Lower leg skin (tissue), 4 donors: ENCODE results near the gene DENND1A. TPM values are rescaled to one million over a fixed set of nuclear protein-coding genes. Genes with fewer than 3 reads are reported as not detected.

ENCODE experiments used
- DNase-seq, 2 donors: peaks; one replicate each; pipeline ENCODE4 v3.0.0-alpha.2; 2019; ENCODE audit warnings: low spot score in 2 of 2
- H3K4me3 ChIP-seq: fragments of 200-600 bp; sonication (generic); 2 replicates; pipeline ENCODE4 v1.5.1; 2017; ENCODE audit warnings: mild to moderate bottlenecking, low read depth; ENCODE audit not compliant: poor library complexity, severe bottlenecking
- CTCF ChIP-seq, 3 donors: fragments of 450-650 bp; IDR thresholded peaks; one replicate each; pipeline ENCODE4 v1.5.1; 2016; ENCODE audit warnings: antibody characterized with exemption in 3 of 3, mild to moderate bottlenecking in 3 of 3, moderate library complexity in 2 of 3
- POLR2A ChIP-seq, 2 donors: fragments of 450-650 bp; IDR thresholded peaks; one replicate each; pipeline ENCODE4 v1.6.1; 2016 to 2017; ENCODE audit warnings: antibody characterized with exemption in 2 of 2, mild to moderate bottlenecking in 1 of 2, moderate library complexity in 1 of 2
- WGBS, 2 donors: methylation state at CpG; one replicate each; pipeline ENCODE4 v1.1.5; 2018; 5-methylcytosine and 5-hydroxymethylcytosine counted together
- intact Hi-C: fragments of 100-400 bp; cut with DNase I; formaldehyde crosslinking; loops from one replicate; pipeline ENCODE4 v1.15.0; 2023; ENCODE audit warnings: low total_unique reads
- total RNA-seq, 4 donors: library from RNA; depleted of rRNA; stranded (reverse); fragments of >200 nt; gene quantifications; one replicate each; pipeline ENCODE4 v1.1.0, GENCODE V29; 2016

DENND1A gene
- total RNA-seq, 4 donors from 2014 or later = 6.5 to 16.3 (median 12.3) TPM

GRCh38 chr9:123597048-123597447 is 332.9 kb downstream of the DENND1A start:
- no peak for TF ChIP-seq CTCF (IDR thresholded peaks at IDR 0.05)
- no peak for TF ChIP-seq POLR2A (IDR thresholded peaks at IDR 0.05)
- no peak overlapping the region for H3K4me3 ChIP-seq
- WGBS, 2 donors = 97% methylated on average over 4 of the region's 4 CpGs
- no peak for DNase-seq
- intact Hi-C loops = no loop called here

GRCh38 chr9:123591283-123591682 is 338.6 kb downstream of the DENND1A start:
- H3K4me3 ChIP-seq = no peak overlapping the region
- intact Hi-C loops = no loop called here
- TF ChIP-seq POLR2A (IDR thresholded peaks at IDR 0.05) = no peak
- TF ChIP-seq CTCF (IDR thresholded peaks at IDR 0.05) = no peak
- DNase-seq = no peak
- WGBS, 2 donors = 84 to 89% methylated on average over 4 of the region's 4 CpGs

- WGBS, 2 donors = 92 to 94% methylated on average over 3 of the region's 3 CpGs
- DNase-seq = no peak
- H3K4me3 ChIP-seq = no peak overlapping the region
- intact Hi-C loops = no loop called here
- no peak for TF ChIP-seq CTCF (IDR thresholded peaks at IDR 0.05)
Observed at GRCh38 chr9:123590499-123590898, 339.4 kb downstream of the DENND1A start.

GRCh38 chr9:123589361-123590239 is 340.3 kb downstream of the DENND1A start:
- intact Hi-C loops = no loop called here
- 88 to 92% methylated on average over 8 of the region's 8 CpGs for WGBS, 2 donors
- no peak overlapping the region for H3K4me3 ChIP-seq
- DNase-seq = no peak
- TF ChIP-seq CTCF (IDR thresholded peaks at IDR 0.05) = no peak
- TF ChIP-seq POLR2A (IDR thresholded peaks at IDR 0.05) = no peak

- 92 to 98% methylated on average over 5 of the region's 5 CpGs for WGBS, 2 donors
- TF ChIP-seq CTCF (IDR thresholded peaks at IDR 0.05) (no peak), POLR2A (IDR thresholded peaks at IDR 0.05) (no peak)
- no peak for DNase-seq
- no peak overlapping the region for H3K4me3 ChIP-seq
- intact Hi-C loops = no loop called here
Observed at GRCh38 chr9:123586275-123586674, 343.7 kb downstream of the DENND1A start.
